ENCODE measurements around the gene COL8A1.

The COL8A1 gene

GRCh38 chr3:99768808-99769501 lies 130.6 kb downstream of the COL8A1 start:
- Histone ChIP-seq H3K4me3 (ENCODE audit: low read length) (no peak overlapping the region), H4K5ac (ENCODE audit: low read length) (no peak overlapping the region), H3K9ac (ENCODE audit: low read length) (no peak overlapping the region), H3K79me2 (ENCODE audit: control insufficient read depth, insufficient read depth, low read length) (no peaks in the 10 kb centered on the region), H2AK5ac (ENCODE audit: low read length) (no peak overlapping the region), H3K18ac (ENCODE audit: low read length) (no peak overlapping the region), H2BK5ac (ENCODE audit: low read length) (no peak overlapping the region), H3K56ac (ENCODE audit: low read length) (no peak overlapping the region), H3K23ac (ENCODE audit: low read length) (no peak overlapping the region), H2BK15ac (replicated peaks; ENCODE audit: low read depth) (no peak overlapping the region), H3K4me2 (ENCODE audit: low read length) (no peak overlapping the region), H3K36me3 (ENCODE audit: control insufficient read depth, insufficient read depth, low read length) (no peaks in the 10 kb centered on the region), H3K27ac (ENCODE audit: low read depth, low read length) (no peak overlapping the region), H3K4ac (ENCODE audit: low read depth, low read length) (no peak overlapping the region), H3K79me1 (ENCODE audit: low read length) (no peaks in the 10 kb centered on the region), H2BK120ac (ENCODE audit: low read depth, low read length) (no peak overlapping the region), H4K8ac (ENCODE audit: low read depth, low read length) (no peak overlapping the region), H3K4me1 (ENCODE audit: control insufficient read depth, low read depth, low read length) (no peaks in the 10 kb centered on the region), H3K27me3 (ENCODE audit: insufficient read depth, low read length, poor library complexity) (no peaks in the 10 kb centered on the region)
- no peak for DNase-seq
- no CpG with 5 or more reads among the region's 2 CpGs for whole genome bisulfite sequencing (ENCODE audit: extremely low coverage, insufficient coverage, low lambda C conversion rate)

GRCh38 chr3:99772171-99772570 lies 133.8 kb downstream of the COL8A1 start:
- Histone ChIP-seq H3K18ac (ENCODE audit: low read length) (no peak overlapping the region), H3K79me2 (ENCODE audit: control insufficient read depth, insufficient read depth, low read length) (no peaks in the 10 kb centered on the region), H3K27me3 (ENCODE audit: insufficient read depth, low read length, poor library complexity) (no peaks in the 10 kb centered on the region), H3K79me1 (ENCODE audit: low read length) (no peaks in the 10 kb centered on the region), H2BK5ac (ENCODE audit: low read length) (no peak overlapping the region), H2BK120ac (ENCODE audit: low read depth, low read length) (no peak overlapping the region), H3K4me1 (ENCODE audit: control insufficient read depth, low read depth, low read length) (no peaks in the 10 kb centered on the region), H3K27ac (ENCODE audit: low read depth, low read length) (no peak overlapping the region), H2AK5ac (ENCODE audit: low read length) (no peak overlapping the region), H3K9ac (ENCODE audit: low read length) (no peak overlapping the region), H3K36me3 (ENCODE audit: control insufficient read depth, insufficient read depth, low read length) (no peaks in the 10 kb centered on the region), H3K4me3 (ENCODE audit: low read length) (no peak overlapping the region), H3K4me2 (ENCODE audit: low read length) (no peak overlapping the region), H4K5ac (ENCODE audit: low read length) (no peak overlapping the region), H3K4ac (ENCODE audit: low read depth, low read length) (no peak overlapping the region), H4K8ac (ENCODE audit: low read depth, low read length) (no peak overlapping the region), H2BK15ac (replicated peaks; ENCODE audit: low read depth) (no peak overlapping the region), H3K56ac (ENCODE audit: low read length) (no peak overlapping the region), H3K23ac (ENCODE audit: low read length) (no peak overlapping the region)
- WGBS (ENCODE audit: extremely low coverage, insufficient coverage, low lambda C conversion rate), result no CpG with 5 or more reads among the region's 3 CpGs
- DNase-seq, result no peak

- no peak overlapping the region for H2AK5ac ChIP-seq (ENCODE audit: low read length)
- H4K8ac ChIP-seq (ENCODE audit: low read depth, low read length), result no peak overlapping the region
- WGBS (ENCODE audit: extremely low coverage, insufficient coverage, low lambda C conversion rate), result no CpG with 5 or more reads among the region's 1 CpG
- no peaks in the 10 kb centered on the region for H3K79me1 ChIP-seq (ENCODE audit: low read length)
- no peaks in the 10 kb centered on the region for H3K36me3 ChIP-seq (ENCODE audit: control insufficient read depth, insufficient read depth, low read length)
- no peak overlapping the region for H3K4ac ChIP-seq (ENCODE audit: low read depth, low read length)
- H3K27me3 ChIP-seq (ENCODE audit: insufficient read depth, low read length, poor library complexity), result no peaks in the 10 kb centered on the region
- H2BK5ac ChIP-seq (ENCODE audit: low read length), result no peak overlapping the region
- H4K5ac ChIP-seq (ENCODE audit: low read length), result no peak overlapping the region
- no peaks in the 10 kb centered on the region for H3K4me1 ChIP-seq (ENCODE audit: control insufficient read depth, low read depth, low read length)
- no peak overlapping the region for H3K23ac ChIP-seq (ENCODE audit: low read length)
- no peak overlapping the region for H3K4me2 ChIP-seq (ENCODE audit: low read length)
- H2BK15ac ChIP-seq (replicated peaks; ENCODE audit: low read depth), result no peak overlapping the region
- no peak overlapping the region for H3K18ac ChIP-seq (ENCODE audit: low read length)
- DNase-seq, result no peak
- no peak overlapping the region for H2BK120ac ChIP-seq (ENCODE audit: low read depth, low read length)
- H3K27ac ChIP-seq (ENCODE audit: low read depth, low read length), result no peak overlapping the region
- no peak overlapping the region for H3K9ac ChIP-seq (ENCODE audit: low read length)
- H3K4me3 ChIP-seq (ENCODE audit: low read length), result no peak overlapping the region
- no peak overlapping the region for H3K56ac ChIP-seq (ENCODE audit: low read length)
- no peaks in the 10 kb centered on the region for H3K79me2 ChIP-seq (ENCODE audit: control insufficient read depth, insufficient read depth, low read length)
Measured at GRCh38 chr3:99772671-99773070, 134.3 kb downstream of the COL8A1 start.

- DNase-seq, result peak; percentile 6
Measured at GRCh38 chr3:99774467-99774866, 136.1 kb downstream of the COL8A1 start.

GRCh38 chr3:99776516-99777209 lies 138.3 kb downstream of the COL8A1 start:
- no peaks in the 10 kb centered on the region for H3K4me1 ChIP-seq (ENCODE audit: control insufficient read depth, low read depth, low read length)
- H2BK15ac ChIP-seq (replicated peaks; ENCODE audit: low read depth), result no peak overlapping the region
- H3K4me3 ChIP-seq (ENCODE audit: low read length), result no peak overlapping the region
- peak overlapping the region; percentile 56 for H4K8ac ChIP-seq (ENCODE audit: low read depth, low read length)
- H3K4ac ChIP-seq (ENCODE audit: low read depth, low read length), result no peak overlapping the region
- WGBS (ENCODE audit: extremely low coverage, insufficient coverage, low lambda C conversion rate), result no CpG with 5 or more reads among the region's 5 CpGs
- H3K27me3 ChIP-seq (ENCODE audit: insufficient read depth, low read length, poor library complexity), result no peaks in the 10 kb centered on the region
- H3K79me1 ChIP-seq (ENCODE audit: low read length), result no peaks in the 10 kb centered on the region
- H4K5ac ChIP-seq (ENCODE audit: low read length), result no peak overlapping the region
- no peaks in the 10 kb centered on the region for H3K36me3 ChIP-seq (ENCODE audit: control insufficient read depth, insufficient read depth, low read length)
- no peak overlapping the region for H3K4me2 ChIP-seq (ENCODE audit: low read length)
- H3K79me2 ChIP-seq (ENCODE audit: control insufficient read depth, insufficient read depth, low read length), result no peaks in the 10 kb centered on the region
- H3K9ac ChIP-seq (ENCODE audit: low read length), result no peak overlapping the region
- H3K56ac ChIP-seq (ENCODE audit: low read length), result no peak overlapping the region
- H2BK5ac ChIP-seq (ENCODE audit: low read length), result no peak overlapping the region
- H2AK5ac ChIP-seq (ENCODE audit: low read length), result no peak overlapping the region
- peak; percentile 22 for DNase-seq
- no peak overlapping the region for H3K23ac ChIP-seq (ENCODE audit: low read length)
- no peak overlapping the region for H3K18ac ChIP-seq (ENCODE audit: low read length)
- H2BK120ac ChIP-seq (ENCODE audit: low read depth, low read length), result no peak overlapping the region
- no peak overlapping the region for H3K27ac ChIP-seq (ENCODE audit: low read depth, low read length)

More at GRCh38 chr3:99774467-99774866, 136.1 kb downstream of the COL8A1 start:
- H3K9ac ChIP-seq (ENCODE audit: low read length), result no peak overlapping the region
- no peak overlapping the region for H3K23ac ChIP-seq (ENCODE audit: low read length)
- H3K27me3 ChIP-seq (ENCODE audit: insufficient read depth, low read length, poor library complexity), result no peaks in the 10 kb centered on the region
- H3K4me1 ChIP-seq (ENCODE audit: control insufficient read depth, low read depth, low read length), result no peaks in the 10 kb centered on the region
- no peak overlapping the region for H2BK5ac ChIP-seq (ENCODE audit: low read length)
- WGBS (ENCODE audit: extremely low coverage, insufficient coverage, low lambda C conversion rate), result no CpG with 5 or more reads among the region's 2 CpGs
- H3K56ac ChIP-seq (ENCODE audit: low read length), result no peak overlapping the region
- H3K4ac ChIP-seq (ENCODE audit: low read depth, low read length), result no peak overlapping the region
- H2BK120ac ChIP-seq (ENCODE audit: low read depth, low read length), result no peak overlapping the region
- no peak overlapping the region for H4K5ac ChIP-seq (ENCODE audit: low read length)
- H3K4me2 ChIP-seq (ENCODE audit: low read length), result no peak overlapping the region
- no peaks in the 10 kb centered on the region for H3K79me2 ChIP-seq (ENCODE audit: control insufficient read depth, insufficient read depth, low read length)
- H2BK15ac ChIP-seq (replicated peaks; ENCODE audit: low read depth), result no peak overlapping the region
- no peaks in the 10 kb centered on the region for H3K79me1 ChIP-seq (ENCODE audit: low read length)
- no peak overlapping the region for H3K27ac ChIP-seq (ENCODE audit: low read depth, low read length)
- H3K36me3 ChIP-seq (ENCODE audit: control insufficient read depth, insufficient read depth, low read length), result no peaks in the 10 kb centered on the region
- H2AK5ac ChIP-seq (ENCODE audit: low read length), result no peak overlapping the region
- H3K4me3 ChIP-seq (ENCODE audit: low read length), result no peak overlapping the region
- H4K8ac ChIP-seq (ENCODE audit: low read depth, low read length), result no peak overlapping the region
- no peak overlapping the region for H3K18ac ChIP-seq (ENCODE audit: low read length)
